B cell (primary cell): Measurements from ENCODE around the gene FCRL2. TPM values are rescaled to one million over a fixed set of nuclear protein-coding genes. Genes with fewer than 3 reads are reported as not detected.
A peak's percentile ranks its signal among the peaks of the same experiment; 100 is the strongest.

Experiments
- ATAC-seq: fragments of 200-7000 bp; cut with Tn5 transposase; one replicate; pipeline ENCODE4 v1.10.0; 2021; ENCODE audit warnings: low read depth, mild to moderate bottlenecking, moderate number of reproducible peaks, moderate library complexity
- CTCF ChIA-PET: fragments of 350-600 bp; sonication (Branson Sonifier 250); formaldehyde crosslinking; loops from one replicate; lab custom pipeline; 2021; ENCODE audit warnings: antibody characterized with exemption, inconsistent platforms; lab: Charles Lee
- POLR2A ChIA-PET: fragments of 350-600 bp; sonication (Branson Sonifier 250); formaldehyde crosslinking; loops from one replicate; lab custom pipeline; 2021; ENCODE audit warnings: antibody characterized with exemption; lab: Charles Lee
- DNase-seq: peaks from one replicate; pipeline ENCODE4 v3.0.0; 2013
- H2AFZ ChIP-seq: 2 replicates; pipeline ENCODE4 v1.6.1; 2012; ENCODE audit warnings: mild to moderate bottlenecking, low read depth, low read length; ENCODE audit not compliant: insufficient read depth, poor library complexity, severe bottlenecking
- H3K27ac ChIP-seq, 2 donors: 1 replicate in 1 of 2; 2 replicates in 1 of 2; pipeline ENCODE4 v1.5.1; 2012 to 2013; ENCODE audit warnings: low read length in 2 of 2, mild to moderate bottlenecking in 2 of 2, moderate library complexity in 1 of 2
- H3K27me3 ChIP-seq, 4 experiments: fragments of 200-600 bp in 1 of 4; sonication (generic) in 1 of 4; replicated peaks in 1 of 4; 1 replicate in 2 of 4; 2 replicates in 2 of 4; pipeline versions ENCODE4 v1.6.1 to v1.7.0; 2013 to 2016; ENCODE audit warnings: low read length in 3 of 4, mild to moderate bottlenecking in 2 of 4, mixed read lengths in 1 of 4, moderate library complexity in 1 of 4; ENCODE audit not compliant: insufficient read depth in 4 of 4, control insufficient read depth in 3 of 4; ENCODE audit errors: control extremely low read depth in 1 of 4
- H3K36me3 ChIP-seq, 2 experiments: replicated peaks in 1 of 2; 1 replicate in 1 of 2; 2 replicates in 1 of 2; pipeline versions ENCODE4 v1.6.1 to v1.7.1; 2013; ENCODE audit warnings: low read length in 1 of 2; ENCODE audit not compliant: insufficient read depth in 2 of 2, control insufficient read depth in 1 of 2; ENCODE audit errors: control extremely low read depth in 1 of 2, extremely low read depth in 1 of 2
- H3K4me1 ChIP-seq, 2 donors: fragments of 200-600 bp in 1 of 2; sonication (generic) in 1 of 2; 1 replicate in 1 of 2; 2 replicates in 1 of 2; pipeline versions ENCODE4 v1.5.1 to v1.6.1; 2013 to 2017; ENCODE audit warnings: low read length in 2 of 2; ENCODE audit not compliant: control insufficient read depth in 2 of 2, insufficient read depth in 2 of 2
- H3K4me2 ChIP-seq: replicated peaks from 2 replicates; pipeline ENCODE3; 2012; ENCODE audit warnings: mild to moderate bottlenecking, low read depth, low read length; ENCODE audit not compliant: poor library complexity, severe bottlenecking
- H3K4me3 ChIP-seq, 5 experiments: fragments of 200-600 bp in 1 of 5; sonication (generic) in 1 of 5; 1 replicate in 3 of 5; 2 replicates in 2 of 5; pipeline versions ENCODE4 v1.5.1 to v1.7.0; 2011 to 2016; ENCODE audit warnings: low read length in 4 of 5, mild to moderate bottlenecking in 4 of 5, low read depth in 2 of 5, control low read depth in 1 of 5, moderate library complexity in 1 of 5; ENCODE audit not compliant: insufficient read depth in 1 of 5; ENCODE audit errors: control extremely low read depth in 1 of 5, extremely low read depth in 1 of 5
- H3K79me2 ChIP-seq: fragments of 200-600 bp; sonication (generic); one replicate; pipeline ENCODE4 v1.6.0; 2016; ENCODE audit warnings: low read length; ENCODE audit not compliant: control insufficient read depth, insufficient read depth
- H3K9ac ChIP-seq: fragments of 200-600 bp; sonication (generic); 2 replicates; pipeline ENCODE4 v1.6.1; 2017; ENCODE audit warnings: mild to moderate bottlenecking, low read length, moderate library complexity
- H3K9me3 ChIP-seq, 3 donors: one replicate each; pipeline versions ENCODE4 v1.6.1 to v1.7.1; 2013; ENCODE audit warnings: low read length in 2 of 3; ENCODE audit not compliant: control insufficient read depth in 2 of 3, insufficient read depth in 1 of 3; ENCODE audit errors: control extremely low read depth in 1 of 3
- H4K20me1 ChIP-seq: 2 replicates; pipeline ENCODE4 v1.6.0; 2012; ENCODE audit warnings: mild to moderate bottlenecking, low read length; ENCODE audit not compliant: insufficient read depth, control insufficient read depth, poor library complexity, severe bottlenecking
- H3K27ac Mint-ChIP-seq: one replicate; pipeline ENCODE4 v1.8.0; 2021; ENCODE audit warnings: mixed read lengths
- H3K27me3 Mint-ChIP-seq: one replicate; pipeline ENCODE4 v1.8.0; 2021; ENCODE audit warnings: mixed read lengths
- H3K4me1 Mint-ChIP-seq: one replicate; pipeline ENCODE4 v1.8.0; 2021; ENCODE audit warnings: mixed read lengths
- H3K4me3 Mint-ChIP-seq: one replicate; pipeline ENCODE4 v1.8.0; 2021; ENCODE audit warnings: mixed read lengths
- H3K9me3 Mint-ChIP-seq: one replicate; pipeline ENCODE4 v1.8.0; 2022; ENCODE audit warnings: mixed read lengths; ENCODE audit not compliant: insufficient read depth
- EZH2 ChIP-seq: IDR thresholded peaks from 2 replicates; pipeline ENCODE4 v1.6.1; 2012; ENCODE audit warnings: borderline replicate concordance, low read depth, mild to moderate bottlenecking, moderate library complexity, low read length; ENCODE audit not compliant: insufficient read depth, poor library complexity, severe bottlenecking
- WGBS: methylation state at CpG from one replicate; pipeline ENCODE4 v1.1.5; 2013; ENCODE audit warnings: missing lambda C conversion rate; ENCODE audit not compliant: insufficient coverage; 5-methylcytosine and 5-hydroxymethylcytosine counted together
- intact Hi-C: fragments of 100-400 bp; cut with micrococcal nuclease; formaldehyde crosslinking; loops from one replicate; pipeline ENCODE4 v1.10.0; 2022
- polyA plus RNA-seq: library from polyadenylated mRNA; depleted of rRNA; stranded (reverse); fragments of >200 nt; gene quantifications from 2 replicates; pipeline ENCODE4 v1.2.3, GENCODE V29; 2012
- total RNA-seq, 2 donors: library from RNA; stranded (reverse); fragments of 120-200 nt in 1 of 2; gene quantifications; 1 replicate in 1 of 2; 2 replicates in 1 of 2; pipeline versions ENCODE4 v1.2.3 to v1.2.4, GENCODE V29; 2013 to 2022
- TF ChIP-seq, protein P1 (sequence below): fragments of 200-600 bp; IDR thresholded peaks from one replicate; pipeline ENCODE4 v1.8.0; 2022; ENCODE audit warnings: antibody characterized with exemption, mild to moderate bottlenecking

The FCRL2 gene
- total and polyA plus RNA-seq, 2 donors (not counting 1 experiment from before 2014, with no cell fraction given) = 78.3 to 184 TPM

DNA sequence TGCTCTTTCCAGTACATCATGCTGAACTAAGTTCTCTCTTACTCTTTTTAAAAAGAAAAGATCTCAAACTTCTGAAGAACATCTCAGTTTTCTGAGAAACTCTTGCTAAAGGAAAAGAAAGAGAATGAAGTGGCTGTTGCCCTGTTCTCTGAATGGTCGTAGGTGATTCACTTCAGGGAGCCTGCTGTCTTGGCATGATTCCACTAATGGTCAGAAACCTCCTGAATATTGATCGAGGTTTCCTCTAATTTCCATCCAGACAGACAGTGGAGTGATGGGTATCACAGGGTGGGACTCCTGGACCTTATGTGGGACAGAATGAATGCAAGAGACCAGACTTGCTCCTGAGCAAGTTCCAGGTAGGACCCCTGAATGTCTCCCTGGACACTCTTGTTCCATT is 2.5 kb downstream of the FCRL2 start:
- Mint-ChIP-seq H3K27ac (peak overlapping the region; percentile 57), H3K27me3 (no peaks in the 10 kb centered on the region), H3K9me3 (no peaks in the 10 kb centered on the region), H3K4me1 (peaks cover 84% of the 10 kb centered on the region), H3K4me3 (peak overlapping the region; percentile 54)
- no peak for TF ChIP-seq EZH2
- TF ChIP-seq, protein P1, sequence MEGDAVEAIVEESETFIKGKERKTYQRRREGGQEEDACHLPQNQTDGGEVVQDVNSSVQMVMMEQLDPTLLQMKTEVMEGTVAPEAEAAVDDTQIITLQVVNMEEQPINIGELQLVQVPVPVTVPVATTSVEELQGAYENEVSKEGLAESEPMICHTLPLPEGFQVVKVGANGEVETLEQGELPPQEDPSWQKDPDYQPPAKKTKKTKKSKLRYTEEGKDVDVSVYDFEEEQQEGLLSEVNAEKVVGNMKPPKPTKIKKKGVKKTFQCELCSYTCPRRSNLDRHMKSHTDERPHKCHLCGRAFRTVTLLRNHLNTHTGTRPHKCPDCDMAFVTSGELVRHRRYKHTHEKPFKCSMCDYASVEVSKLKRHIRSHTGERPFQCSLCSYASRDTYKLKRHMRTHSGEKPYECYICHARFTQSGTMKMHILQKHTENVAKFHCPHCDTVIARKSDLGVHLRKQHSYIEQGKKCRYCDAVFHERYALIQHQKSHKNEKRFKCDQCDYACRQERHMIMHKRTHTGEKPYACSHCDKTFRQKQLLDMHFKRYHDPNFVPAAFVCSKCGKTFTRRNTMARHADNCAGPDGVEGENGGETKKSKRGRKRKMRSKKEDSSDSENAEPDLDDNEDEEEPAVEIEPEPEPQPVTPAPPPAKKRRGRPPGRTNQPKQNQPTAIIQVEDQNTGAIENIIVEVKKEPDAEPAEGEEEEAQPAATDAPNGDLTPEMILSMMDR = no peak
- ATAC-seq (no peak), DNase-seq (no peak)
- Histone ChIP-seq H4K20me1 (no peaks in the 10 kb centered on the region), H3K27me3 (no peaks in the 10 kb centered on the region), H3K9ac (peak overlapping the region; percentile 32), H3K36me3 (peaks cover 9 to 22% of the 10 kb centered on the region in 2 experiments), H2AFZ (no peak overlapping the region), H3K4me2 (peak overlapping the region; percentile 63), H3K4me3 (peak overlapping the region in 4 of 5 experiments; percentile 36 to 57 (median 39)), H3K9me3 (no peaks in the 10 kb centered on the region), H3K27ac (peak overlapping the region; percentile 50 to 62), H3K4me1 (peaks cover 78 to 82% of the 10 kb centered on the region in 2 donors), H3K79me2 (peaks cover 81% of the 10 kb centered on the region)
- intact Hi-C loops = loop anchor here (1.0 to 10.0 kb wide), 6 partner anchors 9 to 207 kb away; partner anchors contain the start of gene FCRL1
- CTCF ChIA-PET = interaction anchor here (0.5 to 6.7 kb wide), 38 partner anchors 8 to 350 kb away, joined by 3 to 162 read pairs (median 5); partner anchors contain the start of gene FCRL3
- no CpG with 5 or more reads among the region's 2 CpGs for WGBS
- POLR2A ChIA-PET = interaction anchor here (0.6 to 1.2 kb wide), 4 partner anchors 29 to 45 kb away, joined by 3 to 5 read pairs (median 4); partner anchors contain the start of gene FCRL1
